ENCODE results near the gene NFATC1.

The NFATC1 gene

DNA sequence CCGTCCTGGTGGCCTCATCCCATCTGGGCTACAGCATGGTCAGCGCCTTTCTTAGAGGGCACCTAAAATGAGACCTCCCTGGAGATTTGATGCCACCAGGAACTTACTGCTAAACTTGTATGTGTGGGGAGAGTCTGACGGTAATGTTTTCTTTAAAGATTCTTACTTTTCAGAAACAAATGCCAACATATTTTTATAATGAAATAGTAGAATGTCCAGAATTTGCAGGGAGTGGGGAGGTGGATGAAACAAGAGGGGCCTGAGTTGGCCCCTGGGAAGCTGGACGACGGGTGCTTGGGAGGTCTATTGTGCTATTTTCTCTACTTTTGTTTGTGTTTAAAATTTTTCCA, 165.1 kb downstream of the NFATC1 start:
- DNase-seq = no peak

- DNase-seq = no peak
Measured at GRCh38 chr18:79563949-79564348, 168.2 kb downstream of the NFATC1 start.

DNA sequence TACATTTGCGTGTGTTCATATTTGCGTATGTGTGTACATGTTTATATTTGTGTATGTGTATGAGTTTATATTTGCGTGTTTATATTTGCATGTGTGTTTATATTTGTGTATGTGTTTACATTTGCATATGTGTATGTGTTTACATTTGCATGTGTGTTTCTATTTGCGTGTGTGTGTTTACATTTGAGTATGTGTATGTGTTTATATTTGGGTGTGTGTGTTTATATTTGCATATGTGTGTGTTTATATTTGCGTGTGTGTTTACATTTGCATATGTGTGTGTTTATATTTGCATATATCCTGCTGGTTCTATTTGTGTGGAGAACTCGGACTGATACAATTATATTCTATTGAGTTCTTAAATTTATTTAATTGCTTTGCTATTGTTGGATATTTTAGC, 168.7 kb downstream of the NFATC1 start:
- DNase-seq = no peak

- no peak for DNase-seq
Measured at GRCh38 chr18:79566771-79567431, 171.2 kb downstream of the NFATC1 start.

GRCh38 chr18:79567481-79568147, 171.9 kb downstream of the NFATC1 start:
- no peak for DNase-seq

- DNase-seq = no peak
Measured at GRCh38 chr18:79568543-79569205, 172.9 kb downstream of the NFATC1 start.

GRCh38 chr18:79569720-79570119, 174.0 kb downstream of the NFATC1 start:
- DNase-seq = no peak

GRCh38 chr18:79570266-79571201, 174.8 kb downstream of the NFATC1 start:
- DNase-seq = peak; percentile 52

DNA sequence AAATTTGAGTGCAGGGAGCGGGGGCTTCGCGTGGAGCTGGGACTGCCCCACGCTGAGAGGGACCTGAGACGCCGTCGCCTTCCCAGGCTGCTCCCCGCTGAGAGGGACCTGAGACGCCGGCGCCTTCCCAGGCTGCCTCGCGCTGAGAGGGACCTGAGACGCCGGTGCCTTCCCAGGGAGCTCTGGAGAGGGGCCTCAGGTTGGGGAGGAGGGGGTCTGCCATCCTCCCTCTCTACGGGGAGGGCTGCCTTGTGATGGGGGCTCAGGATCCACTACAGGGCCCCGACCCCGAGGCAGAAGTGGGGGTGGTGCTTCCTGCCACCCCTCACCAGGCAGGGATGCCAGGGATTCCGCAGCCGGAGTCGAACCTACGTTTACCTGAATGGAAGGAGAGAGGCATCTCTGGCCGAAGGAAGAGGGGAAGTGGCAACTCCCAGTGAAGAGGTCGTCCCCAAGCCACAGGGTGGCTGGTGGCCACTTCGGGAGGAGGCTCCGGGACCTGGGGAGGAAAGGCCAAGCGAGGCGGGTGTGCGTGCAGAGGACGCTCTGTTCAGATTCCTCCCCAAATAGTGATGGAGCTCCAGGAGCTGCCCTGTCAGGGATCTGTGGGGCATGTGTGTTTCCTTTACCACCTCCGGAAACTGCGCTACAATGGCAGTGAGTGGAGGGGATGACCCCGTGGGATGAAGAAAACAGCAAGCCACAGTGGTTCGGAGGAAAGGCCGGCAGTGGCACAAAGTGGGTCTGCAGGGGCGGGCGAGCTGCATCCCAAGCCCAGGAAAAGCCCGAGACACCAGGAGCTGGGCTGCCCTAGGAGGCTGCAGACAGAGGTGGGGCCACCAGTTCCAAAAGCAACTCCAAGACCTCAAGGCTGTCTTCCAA, 175.7 kb downstream of the NFATC1 start:
- DNase-seq = no peak

DNA sequence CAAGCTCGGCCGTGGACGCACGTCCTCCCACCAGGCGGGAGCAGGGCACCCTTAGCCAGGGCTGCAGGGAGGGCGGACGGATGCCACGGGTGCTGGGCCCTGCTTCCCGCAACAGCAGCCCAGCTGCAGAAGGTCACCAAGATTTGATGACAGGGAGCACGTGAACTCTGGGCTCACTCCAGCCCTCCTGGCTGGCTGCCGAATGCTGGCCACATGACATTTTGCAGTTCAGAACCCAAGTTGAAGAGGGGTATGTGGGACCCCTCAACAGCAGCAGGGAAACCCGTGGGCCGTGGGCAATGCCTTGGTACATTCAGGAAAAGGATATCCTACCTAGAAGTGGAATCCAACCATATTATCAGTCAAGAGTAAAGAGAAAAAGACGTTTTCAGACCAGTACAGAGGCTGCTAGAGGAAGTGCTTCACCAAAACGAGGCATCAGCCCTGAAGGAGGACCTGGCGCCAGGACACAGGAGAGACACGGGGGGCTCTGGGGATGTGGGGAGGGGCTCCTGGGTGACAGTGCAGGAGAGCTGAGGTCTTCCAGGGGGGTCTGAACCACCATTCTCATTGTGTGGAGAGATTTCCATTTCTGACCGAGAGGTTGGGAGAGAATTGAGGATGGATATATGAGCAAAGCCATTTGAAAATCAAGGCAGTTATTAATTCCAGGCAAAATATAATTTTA, 176.5 kb downstream of the NFATC1 start:
- DNase-seq = no peak

DNA sequence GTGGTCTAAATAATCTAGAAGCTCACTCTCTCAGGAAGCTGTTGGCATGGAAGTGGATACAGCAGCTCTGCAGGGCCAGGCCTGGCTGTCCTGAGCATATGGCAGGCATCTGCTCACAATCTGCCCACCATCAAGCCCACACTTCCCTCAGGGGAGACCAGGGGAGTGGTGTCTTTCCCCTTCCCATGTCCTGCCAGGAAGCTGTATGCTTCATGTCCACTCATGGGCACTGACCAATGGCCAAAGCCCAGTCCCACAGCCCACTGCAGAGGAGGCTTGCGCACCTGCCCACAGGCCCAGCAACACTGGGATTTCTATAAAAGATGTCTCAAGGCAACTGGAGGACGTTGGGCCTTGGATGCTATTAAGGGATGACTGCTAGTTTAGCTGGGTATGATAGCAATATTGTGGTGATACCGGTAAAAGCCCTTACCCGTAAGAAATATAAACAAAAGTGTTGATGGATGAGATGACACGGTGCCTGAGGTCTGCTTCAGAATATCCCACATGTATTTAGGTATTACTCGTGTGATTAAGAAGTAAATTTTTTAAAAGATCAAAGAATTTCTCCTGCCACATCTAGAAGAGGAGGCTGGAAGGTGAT, 177.2 kb downstream of the NFATC1 start:
- no peak for DNase-seq

DNA sequence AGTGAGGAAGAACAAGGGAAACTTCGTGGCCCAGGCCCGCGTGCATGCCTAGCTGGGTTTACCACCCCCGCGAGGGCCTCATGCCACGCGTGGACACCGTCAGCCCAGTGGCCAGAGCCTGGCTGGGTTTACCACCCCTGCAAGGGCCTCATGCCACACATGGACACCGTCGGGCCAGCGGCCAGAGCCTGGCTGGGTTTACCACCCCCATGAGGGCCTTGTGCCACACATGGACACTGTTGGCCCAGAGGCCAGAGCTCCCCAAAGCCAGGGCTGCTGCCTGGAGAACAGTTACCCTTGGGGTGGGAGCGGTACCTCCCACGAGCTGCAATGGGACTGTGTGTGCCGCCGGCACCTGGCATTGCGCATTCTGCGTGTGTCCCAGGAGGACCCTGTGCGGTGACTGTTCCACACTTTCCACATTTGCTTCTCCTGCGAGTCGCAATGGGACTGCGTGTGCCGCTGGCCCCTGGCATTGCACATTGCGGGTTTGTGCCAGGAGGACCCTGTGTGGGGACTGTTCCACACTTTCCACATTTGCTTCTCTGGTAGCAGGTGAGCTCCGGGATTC, 178.3 kb downstream of the NFATC1 start:
- no peak for DNase-seq

- DNase-seq = no peak
Measured at GRCh38 chr18:79574938-79575525, 179.3 kb downstream of the NFATC1 start.

DNA sequence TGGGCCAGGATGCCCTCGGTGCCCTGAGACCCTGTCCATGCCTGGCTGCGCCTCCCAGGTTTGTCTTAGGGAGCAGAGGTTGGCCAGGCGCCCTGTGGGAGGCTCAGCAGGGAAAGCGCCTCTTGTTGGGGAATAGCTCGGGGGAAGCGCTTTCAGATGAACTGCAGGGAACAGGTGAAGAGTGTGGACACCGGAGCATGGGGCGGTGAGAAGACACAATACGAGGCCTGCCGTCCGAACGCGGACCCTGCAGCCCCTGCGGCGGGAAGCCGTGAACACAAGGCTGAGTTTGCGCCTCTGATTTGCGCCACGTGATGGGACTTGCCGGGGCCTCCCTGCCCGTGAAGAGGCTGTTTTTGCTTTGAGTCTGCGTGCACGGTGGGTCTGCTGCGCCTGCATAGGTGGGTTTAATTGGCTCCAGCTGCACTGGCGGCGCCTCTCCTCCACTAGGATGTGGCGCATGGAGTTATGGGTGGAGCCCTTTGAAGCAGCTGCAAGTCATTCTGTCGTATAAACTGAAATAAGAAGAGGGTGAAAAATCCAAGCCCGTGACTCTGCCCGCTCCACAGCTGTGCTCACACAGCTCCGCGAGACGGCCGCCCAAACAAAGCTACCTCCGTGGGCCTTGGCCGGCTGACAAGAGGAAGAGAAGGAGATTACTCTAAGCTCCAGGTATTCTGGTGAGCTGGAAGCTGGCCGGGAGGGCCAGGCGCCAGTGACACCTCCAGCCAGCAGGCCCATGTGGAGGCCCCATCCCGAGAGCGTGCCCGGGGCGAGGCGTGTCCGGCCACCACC, 180.4 kb downstream of the NFATC1 start:
- no peak for DNase-seq

DNA sequence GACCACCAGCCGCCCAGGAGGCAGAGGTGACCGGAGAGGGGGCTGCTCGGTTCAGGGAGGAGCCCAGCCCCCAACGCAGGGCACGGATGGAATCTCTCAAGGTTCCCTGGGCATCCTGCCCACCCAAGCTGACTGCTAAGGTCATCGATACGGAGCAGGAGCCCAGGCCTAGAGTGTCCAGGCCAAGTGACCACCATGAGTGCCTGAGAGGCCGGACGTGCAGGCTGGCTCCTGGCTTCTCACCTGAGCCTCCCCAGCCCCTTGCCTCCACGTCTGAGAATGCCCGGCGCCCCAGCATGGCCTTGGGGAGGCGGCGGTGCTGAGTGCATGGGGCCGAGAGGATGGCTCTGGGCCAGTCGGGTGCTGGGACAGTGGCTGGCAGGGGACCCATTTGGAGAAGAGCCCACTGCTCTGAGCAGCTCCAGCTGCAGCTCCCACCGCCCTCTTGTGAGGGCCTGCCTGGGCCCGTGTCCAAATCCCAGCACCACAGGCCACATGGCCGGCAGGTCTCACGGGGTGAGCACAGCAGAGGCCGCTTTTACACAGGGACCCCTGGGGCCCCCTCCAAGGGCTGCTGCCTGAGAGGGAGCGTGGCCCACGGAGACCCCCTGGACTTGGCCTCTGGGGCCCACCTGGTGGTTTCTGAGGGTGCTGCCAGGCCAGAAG, 181.1 kb downstream of the NFATC1 start:
- no peak for DNase-seq

DNA sequence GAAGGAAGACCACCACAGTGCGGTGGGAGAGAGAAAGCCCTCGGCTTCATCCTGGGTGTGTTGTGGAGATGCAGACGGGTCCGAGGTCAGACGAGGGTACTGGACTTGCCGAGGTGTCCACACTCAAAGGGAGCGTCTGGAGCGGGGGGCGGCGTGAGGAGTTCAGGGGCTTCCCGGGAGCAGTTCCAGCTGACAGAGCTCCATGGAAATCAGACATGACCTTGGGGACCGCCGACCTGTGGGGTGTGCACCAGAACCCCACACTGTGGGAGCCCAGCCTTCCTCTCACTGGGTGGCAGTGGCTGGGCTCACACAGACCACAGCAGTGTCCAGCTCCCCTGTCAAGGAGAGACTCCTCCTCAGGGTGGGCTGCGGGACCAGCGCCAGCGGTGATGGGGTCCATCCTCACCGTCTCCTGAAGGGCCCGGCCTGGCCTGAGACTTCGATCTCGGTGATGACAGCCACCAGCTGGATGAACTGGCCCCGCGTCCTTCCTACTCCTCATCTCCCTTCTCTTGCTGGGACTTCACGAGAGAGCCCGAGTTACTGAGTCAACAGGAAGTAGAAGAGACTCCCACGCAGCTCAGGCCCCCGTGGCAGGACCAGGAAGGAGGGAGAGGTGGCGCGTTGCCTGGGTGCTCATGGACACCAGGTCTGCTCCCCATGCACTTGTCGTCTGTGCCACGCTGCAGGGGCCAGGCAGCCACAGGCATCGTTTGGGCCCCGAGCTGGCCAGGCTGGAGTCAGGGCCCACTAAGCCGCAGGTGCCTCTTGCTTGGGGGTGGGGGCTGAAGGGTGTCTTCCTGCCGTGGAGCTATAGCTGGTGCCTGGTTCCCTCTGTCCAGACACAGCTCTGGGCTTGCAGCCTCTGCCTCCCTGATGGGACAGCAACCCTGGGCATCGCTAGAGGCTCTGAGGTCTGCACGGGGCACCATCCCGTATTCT, 182.0 kb downstream of the NFATC1 start:
- DNase-seq = no peak

GRCh38 chr18:79578396-79579260, 182.9 kb downstream of the NFATC1 start:
- no peak for DNase-seq

Measured in stimulated activated CD8-positive, alpha-beta memory T cell treated with anti-CD3 and anti-CD28 coated beads, Interleukin-4, amount 100 ng/mL, for 48 hours (primary cell).